ENCODE measurements around the gene WT1. TPM values are rescaled to one million over a fixed set of nuclear protein-coding genes. Genes with fewer than 3 reads are reported as not detected.
A peak's percentile ranks its signal among the peaks of the same experiment; 100 is the strongest.

The WT1 gene
- total RNA-seq, 2 donors from 2014 or later, result not detected

- no peaks in the 10 kb centered on the region for H3K9me3 Mint-ChIP-seq
- no peak overlapping the region for H3K27ac Mint-ChIP-seq
- no peak for ATAC-seq
- DNase-seq (ENCODE audit: low spot score in 2 of 2), result no peak
- peaks cover 0 to 12% of the 10 kb centered on the region in 2 donors for H3K36me3 Mint-ChIP-seq
Observed at GRCh38 chr11:32430568-32431381, 4.6 kb downstream of the WT1 start.

GRCh38 chr11:32429477-32429876 lies 5.9 kb downstream of the WT1 start:
- no peaks in the 10 kb centered on the region for H3K9me3 Mint-ChIP-seq
- ATAC-seq (no peak), DNase-seq (ENCODE audit: low spot score in 2 of 2) (no peak)
- no peak overlapping the region for H3K27ac Mint-ChIP-seq
- H3K36me3 Mint-ChIP-seq, result peaks cover 0 to 10% of the 10 kb centered on the region in 2 donors

- no peaks in the 10 kb centered on the region for H3K9me3 Mint-ChIP-seq
- ATAC-seq (no peak), DNase-seq (ENCODE audit: low spot score in 2 of 2) (no peak)
- H3K36me3 Mint-ChIP-seq, result peaks cover 0 to 10% of the 10 kb centered on the region in 2 donors
- no peak overlapping the region for H3K27ac Mint-ChIP-seq
Observed at GRCh38 chr11:32428665-32429303, 6.6 kb downstream of the WT1 start.

GRCh38 chr11:32427935-32428664 lies 7.2 kb downstream of the WT1 start:
- Mint-ChIP-seq H3K9me3 (no peaks in the 10 kb centered on the region), H3K36me3 (peaks cover 0 to 10% of the 10 kb centered on the region in 2 donors), H3K27ac (no peak overlapping the region)
- ATAC-seq (peak in 1 of 2 donors; percentile 32), DNase-seq (ENCODE audit: low spot score in 2 of 2) (no peak)

GRCh38 chr11:32427616-32427934 lies 7.8 kb downstream of the WT1 start:
- DNase-seq (ENCODE audit: low spot score in 2 of 2) (no peak), ATAC-seq (no peak)
- Mint-ChIP-seq H3K36me3 (peaks cover 0 to 10% of the 10 kb centered on the region in 2 donors), H3K27ac (no peak overlapping the region), H3K9me3 (no peaks in the 10 kb centered on the region)

GRCh38 chr11:32426819-32427615 lies 8.3 kb downstream of the WT1 start:
- Mint-ChIP-seq H3K27ac (no peak overlapping the region), H3K9me3 (no peaks in the 10 kb centered on the region), H3K36me3 (peaks cover 0 to 10% of the 10 kb centered on the region in 2 donors)
- DNase-seq (ENCODE audit: low spot score in 2 of 2) (no peak), ATAC-seq (no peak)

DNA sequence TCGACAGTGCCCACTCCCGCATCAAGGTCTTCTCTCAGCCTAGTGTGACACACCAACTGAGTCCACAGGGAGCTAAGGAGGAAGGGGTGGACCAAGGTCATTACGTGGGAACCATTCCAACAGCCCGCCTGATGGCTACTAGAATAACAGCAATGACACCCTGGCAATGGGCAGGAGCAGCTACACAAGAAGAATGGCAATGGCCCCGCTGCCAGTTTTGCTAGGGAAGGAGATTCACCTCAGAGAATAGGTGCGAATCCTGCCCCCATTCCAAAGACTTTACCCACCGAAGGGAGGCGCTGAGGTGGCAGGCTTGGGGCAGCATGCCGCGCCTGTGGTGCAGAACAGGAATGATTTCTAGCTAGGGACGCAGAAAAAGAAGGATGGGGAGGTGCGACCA lies 9.1 kb downstream of the WT1 start:
- peaks cover 0 to 10% of the 10 kb centered on the region in 2 donors for H3K36me3 Mint-ChIP-seq
- ATAC-seq (no peak), DNase-seq (ENCODE audit: low spot score in 2 of 2) (no peak)
- no peak overlapping the region for H3K27ac Mint-ChIP-seq
- no peaks in the 10 kb centered on the region for H3K9me3 Mint-ChIP-seq

GRCh38 chr11:32425761-32426160 lies 9.6 kb downstream of the WT1 start:
- DNase-seq (ENCODE audit: low spot score in 2 of 2), result no peak
- Mint-ChIP-seq H3K36me3 (peaks cover 0 to 10% of the 10 kb centered on the region in 2 donors), H3K9me3 (no peaks in the 10 kb centered on the region), H3K27ac (no peak overlapping the region)
- ATAC-seq, result no peak

DNA sequence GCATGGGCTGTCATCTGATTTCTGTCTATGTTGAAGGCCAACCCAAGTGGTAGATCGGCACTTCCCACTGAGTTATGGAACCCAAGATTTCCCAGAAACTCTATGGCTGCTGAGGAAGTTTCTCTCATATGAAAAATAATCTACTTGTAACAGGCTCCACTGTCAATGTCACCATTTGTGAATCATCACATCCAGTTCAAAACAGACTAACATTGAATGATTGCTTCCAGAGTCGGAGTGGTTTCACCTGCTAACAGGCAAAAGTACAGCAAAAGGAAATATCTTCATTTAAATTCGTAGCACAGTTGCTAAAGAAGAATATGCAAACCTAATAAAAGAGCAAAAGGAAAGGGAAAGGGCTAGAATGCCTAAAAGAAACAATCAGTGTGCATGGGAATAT lies 12.8 kb downstream of the WT1 start:
- ATAC-seq, result no peak
- no peak for DNase-seq (ENCODE audit: low spot score in 2 of 2)
- Mint-ChIP-seq H3K9me3 (no peaks in the 10 kb centered on the region), H3K36me3 (peaks cover 0 to under 1% of the 10 kb centered on the region in 2 donors), H3K27ac (no peak overlapping the region)

DNA sequence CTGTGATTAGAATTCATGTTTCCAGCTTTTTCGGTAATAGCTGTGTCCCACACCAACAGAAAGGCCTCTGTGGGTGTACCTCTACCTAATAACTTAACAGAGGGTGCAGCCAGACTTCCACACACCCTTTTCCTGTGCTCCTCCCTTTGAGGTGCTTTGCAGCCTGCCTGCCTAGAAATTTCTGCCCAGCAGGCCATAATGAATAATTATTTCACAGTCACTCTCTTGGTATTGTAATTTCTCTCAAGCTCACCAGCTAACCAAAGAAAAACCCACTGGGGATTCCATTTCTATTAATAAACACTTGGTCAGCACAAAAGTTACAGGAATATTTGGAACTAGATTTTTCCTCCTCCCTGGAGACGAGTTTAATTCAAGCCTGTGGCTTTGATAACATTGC lies 13.3 kb downstream of the WT1 start:
- DNase-seq (ENCODE audit: low spot score in 2 of 2) (no peak), ATAC-seq (no peak)
- no peaks in the 10 kb centered on the region for H3K36me3 Mint-ChIP-seq
- H3K9me3 Mint-ChIP-seq, result no peaks in the 10 kb centered on the region
- H3K27ac Mint-ChIP-seq, result no peak overlapping the region

DNA sequence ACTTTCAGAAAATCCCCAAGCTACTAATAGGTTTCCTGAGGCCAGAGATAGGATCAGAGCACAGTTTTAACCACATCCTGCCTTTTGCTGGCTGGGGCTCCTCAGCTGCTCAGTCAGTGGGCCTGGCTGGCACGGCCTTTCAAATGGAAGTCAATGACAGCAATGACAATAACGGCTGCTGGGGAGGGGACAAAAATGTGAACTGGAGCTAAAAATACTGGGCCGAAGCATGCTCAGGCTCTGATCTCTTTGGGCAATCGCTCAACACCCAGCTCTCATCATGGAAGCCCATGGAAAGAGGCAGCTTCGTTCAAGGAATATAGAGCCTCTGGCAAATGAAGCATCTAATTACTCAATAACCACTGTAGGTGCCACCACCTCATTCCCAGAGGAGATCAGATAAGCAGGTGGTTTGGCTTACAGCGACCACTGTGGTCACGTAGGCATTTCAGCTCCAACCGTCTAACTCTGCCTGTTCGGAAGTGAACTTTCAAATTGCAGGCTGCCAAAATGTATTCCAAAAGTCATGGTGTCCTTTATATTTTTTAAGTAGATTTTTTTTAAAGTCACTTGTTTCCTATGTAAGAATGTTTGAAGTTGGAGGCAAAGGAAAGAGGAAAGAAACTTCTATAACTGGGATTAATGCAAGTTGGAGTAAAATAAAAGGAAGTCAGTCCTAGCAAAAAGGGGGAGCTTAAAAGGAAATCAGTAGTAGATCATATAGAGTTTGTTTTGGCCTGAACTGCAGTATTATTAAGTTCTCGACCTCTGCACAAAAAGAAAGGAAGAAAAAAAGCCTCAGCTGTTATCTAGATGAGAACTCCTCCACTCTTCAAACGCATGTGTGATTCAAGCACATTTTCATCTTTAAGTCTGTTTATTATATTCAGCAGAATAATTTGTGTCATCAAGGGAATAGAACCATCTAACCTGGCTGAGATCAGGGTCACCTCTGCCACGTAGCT lies 14.1 kb downstream of the WT1 start:
- H3K27ac Mint-ChIP-seq, result peak overlapping the region in 1 of 2 donors; percentile 36
- H3K36me3 Mint-ChIP-seq, result no peaks in the 10 kb centered on the region
- ATAC-seq (peak; percentile 48 to 78), DNase-seq (ENCODE audit: low spot score in 2 of 2) (no peak)
- no peaks in the 10 kb centered on the region for H3K9me3 Mint-ChIP-seq

- Mint-ChIP-seq H3K27ac (no peak overlapping the region), H3K9me3 (no peaks in the 10 kb centered on the region), H3K36me3 (no peaks in the 10 kb centered on the region)
- DNase-seq (ENCODE audit: low spot score in 2 of 2) (no peak), ATAC-seq (no peak)
Observed at GRCh38 chr11:32420139-32420538, 15.2 kb downstream of the WT1 start.

- no peak for ATAC-seq
- Mint-ChIP-seq H3K36me3 (no peaks in the 10 kb centered on the region), H3K9me3 (no peaks in the 10 kb centered on the region), H3K27ac (no peak overlapping the region)
- DNase-seq (ENCODE audit: low spot score in 2 of 2), result no peak
Observed at GRCh38 chr11:32418836-32419235, 16.5 kb downstream of the WT1 start.

DNA sequence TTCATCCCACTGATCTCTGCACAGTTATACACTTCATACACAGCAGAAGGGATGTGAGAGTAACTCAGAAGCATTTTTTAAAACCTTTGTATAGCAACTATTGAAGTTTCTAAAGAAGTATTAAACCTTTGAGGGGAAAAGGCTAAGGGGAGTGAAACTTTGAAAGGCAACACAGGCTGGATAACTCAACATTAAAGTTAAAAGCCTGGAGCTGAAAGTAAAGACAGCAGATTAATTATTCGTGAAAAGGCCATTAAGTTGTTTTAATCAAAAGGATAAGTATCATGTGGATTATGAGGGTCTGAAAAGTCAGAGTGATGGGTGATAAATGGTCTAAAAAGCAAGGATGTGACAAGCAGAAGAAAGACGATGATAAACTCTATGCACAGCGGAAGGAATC lies 17.5 kb downstream of the WT1 start:
- ATAC-seq, result no peak
- Mint-ChIP-seq H3K9me3 (no peaks in the 10 kb centered on the region), H3K36me3 (no peaks in the 10 kb centered on the region), H3K27ac (no peak overlapping the region)
- DNase-seq (ENCODE audit: low spot score in 2 of 2), result no peak

- no peak for ATAC-seq
- Mint-ChIP-seq H3K9me3 (no peaks in the 10 kb centered on the region), H3K36me3 (no peaks in the 10 kb centered on the region), H3K27ac (no peak overlapping the region)
- DNase-seq (ENCODE audit: low spot score in 2 of 2), result no peak
Observed at GRCh38 chr11:32416301-32416700, 19.0 kb downstream of the WT1 start.

GRCh38 chr11:32414925-32415324 lies 20.4 kb downstream of the WT1 start:
- H3K9me3 Mint-ChIP-seq, result no peaks in the 10 kb centered on the region
- H3K27ac Mint-ChIP-seq, result no peak overlapping the region
- H3K36me3 Mint-ChIP-seq, result no peaks in the 10 kb centered on the region
- no peak for DNase-seq (ENCODE audit: low spot score in 2 of 2)
- no peak for ATAC-seq
